Measurements from ENCODE around the gene PDE8A.
"Not testable (repeated sequence)": the region's sequence is repeated elsewhere in the genome, so short reads cannot be mapped to it uniquely, and the experiment has no call there.

PDE8A gene

DNA sequence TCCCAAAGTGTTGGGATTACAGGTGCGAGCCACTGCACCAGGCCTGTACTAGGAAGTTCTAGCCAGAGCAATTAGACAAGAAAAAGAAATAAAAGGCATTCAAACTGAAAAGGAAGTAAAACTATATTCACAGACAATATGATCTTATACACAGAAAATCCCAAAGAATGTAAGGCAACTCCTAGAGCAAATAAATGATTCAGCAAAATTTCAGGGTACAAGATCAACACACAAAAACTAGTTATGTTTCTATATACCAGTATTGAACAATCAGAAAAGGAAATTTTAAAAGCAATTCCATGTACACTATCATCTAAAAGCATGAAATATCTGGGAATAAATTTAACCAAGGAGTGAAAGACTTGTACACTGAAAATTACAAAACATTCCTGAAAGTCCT, 180.6 kb downstream of the PDE8A start:
- H3K4me1 ChIP-seq (ENCODE audit: insufficient read depth, low read length), result no peaks in the 10 kb centered on the region
- peaks cover 2% of the 10 kb centered on the region for H3K9me3 ChIP-seq (ENCODE audit: low read length)
- H3K36me3 ChIP-seq (ENCODE audit: insufficient read depth, low read length), result no peaks in the 10 kb centered on the region
- H2AFZ ChIP-seq (ENCODE audit: low read depth, low read length), result no peak overlapping the region
- H3K27me3 ChIP-seq (ENCODE audit: insufficient read depth, low read length), result no peaks in the 10 kb centered on the region
- no peak overlapping the region for H3K4me3 ChIP-seq (ENCODE audit: low read length)

DNA sequence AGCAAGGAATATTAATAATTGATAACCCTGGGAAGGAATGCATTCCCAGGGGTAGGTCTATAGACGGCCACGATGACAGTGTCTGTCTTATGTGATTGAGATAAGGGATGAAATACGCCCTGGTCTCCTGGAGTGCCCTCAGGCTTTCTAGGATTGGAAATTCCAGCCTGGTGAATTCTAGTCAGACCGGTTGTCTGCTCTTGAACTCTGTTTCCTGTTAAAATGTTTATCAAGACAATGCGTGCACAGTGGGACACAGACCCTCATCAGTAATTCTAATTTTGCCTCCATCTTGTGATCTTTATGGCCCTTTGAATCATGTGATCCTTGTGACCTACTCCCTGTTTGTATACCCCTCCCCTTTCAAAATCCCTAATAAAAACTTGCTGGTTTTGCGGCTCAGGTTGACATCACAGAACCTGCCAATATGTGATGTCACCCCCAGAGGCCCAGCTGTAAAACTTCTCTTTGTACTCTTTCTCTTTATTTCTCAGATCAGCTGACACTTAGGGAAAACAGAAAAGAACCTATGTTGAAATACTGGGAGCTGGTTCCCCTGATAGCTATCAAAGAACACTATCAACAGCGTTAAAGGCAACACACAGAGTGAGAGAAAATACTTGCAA, 183.3 kb downstream of the PDE8A start:
- Histone ChIP-seq H3K4me3 (ENCODE audit: low read length) (no peak overlapping the region), H3K36me3 (ENCODE audit: insufficient read depth, low read length) (no peaks in the 10 kb centered on the region), H3K9me3 (ENCODE audit: low read length) (peaks cover 2% of the 10 kb centered on the region), H2AFZ (ENCODE audit: low read depth, low read length) (no peak overlapping the region), H3K4me1 (ENCODE audit: insufficient read depth, low read length) (no peaks in the 10 kb centered on the region), H3K27me3 (ENCODE audit: insufficient read depth, low read length) (no peaks in the 10 kb centered on the region)

DNA sequence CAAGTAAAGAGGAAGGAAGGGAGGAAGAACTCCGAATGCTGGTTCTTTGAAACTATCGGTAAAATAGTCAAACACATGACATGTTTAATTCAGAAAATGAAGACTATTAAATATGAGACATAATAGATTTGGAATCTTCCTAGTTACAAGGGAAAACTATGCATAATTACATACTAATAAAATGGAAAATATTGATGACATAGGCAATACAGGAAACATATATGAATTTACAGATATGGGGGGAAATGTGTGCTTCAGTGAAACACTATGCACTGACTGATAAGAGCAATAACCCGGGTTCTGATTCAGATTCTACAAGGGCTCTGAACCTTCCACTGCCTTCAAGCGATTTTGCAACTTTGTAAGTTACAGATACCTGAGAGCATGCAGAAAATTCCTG, 185.9 kb downstream of the PDE8A start:
- peaks cover 2% of the 10 kb centered on the region for H3K9me3 ChIP-seq (ENCODE audit: low read length)
- no peaks in the 10 kb centered on the region for H3K4me1 ChIP-seq (ENCODE audit: insufficient read depth, low read length)
- H2AFZ ChIP-seq (ENCODE audit: low read depth, low read length), result no peak overlapping the region
- no peaks in the 10 kb centered on the region for H3K36me3 ChIP-seq (ENCODE audit: insufficient read depth, low read length)
- no peaks in the 10 kb centered on the region for H3K27me3 ChIP-seq (ENCODE audit: insufficient read depth, low read length)
- H3K4me3 ChIP-seq (ENCODE audit: low read length), result no peak overlapping the region

DNA sequence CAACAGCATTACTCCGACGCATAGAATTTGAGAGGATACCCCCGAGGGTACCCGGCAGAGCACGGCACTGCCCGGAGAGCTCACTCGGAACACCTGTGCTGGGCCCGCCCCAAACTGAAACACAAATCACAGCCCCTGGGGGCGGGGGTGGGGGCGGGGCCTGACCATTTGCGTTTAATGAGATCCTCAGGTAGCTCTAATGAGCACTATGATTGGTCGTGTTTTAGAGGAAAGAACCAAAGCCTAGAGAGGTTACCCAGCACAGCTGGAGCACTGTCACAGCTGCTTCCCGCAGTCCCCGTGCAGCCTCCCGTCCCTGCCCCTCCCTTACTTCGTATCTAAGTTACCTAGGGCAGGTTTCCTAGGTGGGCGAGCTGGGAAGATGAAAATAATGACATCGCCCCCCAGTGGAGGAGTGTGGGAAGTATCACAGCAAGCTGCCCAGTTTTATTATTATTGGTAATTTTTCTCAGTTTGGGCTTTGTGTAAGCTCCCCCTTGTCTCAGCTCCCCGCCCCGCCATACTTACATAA, 187.1 kb downstream of the PDE8A start:
- Histone ChIP-seq H3K4me1 (ENCODE audit: insufficient read depth, low read length) (no peaks in the 10 kb centered on the region), H3K4me3 (ENCODE audit: low read length) (no peak overlapping the region), H2AFZ (ENCODE audit: low read depth, low read length) (no peak overlapping the region), H3K27me3 (ENCODE audit: insufficient read depth, low read length) (no peaks in the 10 kb centered on the region), H3K36me3 (ENCODE audit: insufficient read depth, low read length) (no peaks in the 10 kb centered on the region), H3K9me3 (ENCODE audit: low read length) (no peaks in the 10 kb centered on the region)

DNA sequence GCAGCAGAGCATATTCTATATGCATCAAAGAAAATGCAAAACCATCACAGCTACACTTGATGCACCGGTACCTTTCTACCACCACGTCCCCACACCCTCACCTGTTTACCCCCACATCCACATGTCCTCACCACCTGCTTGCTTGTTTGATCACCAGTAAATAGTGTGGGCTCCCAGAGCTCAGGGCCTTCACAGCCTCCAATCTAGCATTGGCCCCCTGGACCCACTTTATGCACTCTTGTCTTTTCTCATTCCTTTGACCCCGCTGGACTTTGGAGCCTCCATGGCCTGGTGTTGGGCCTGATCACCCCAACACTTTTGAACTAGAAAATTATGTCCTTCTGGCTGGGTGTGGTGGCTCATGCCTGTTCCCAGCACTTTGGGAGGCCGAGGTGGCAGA, 190.1 kb downstream of the PDE8A start:
- Histone ChIP-seq H3K4me1 (ENCODE audit: insufficient read depth, low read length) (no peaks in the 10 kb centered on the region), H2AFZ (ENCODE audit: low read depth, low read length) (no peak overlapping the region), H3K4me3 (ENCODE audit: low read length) (no peak overlapping the region), H3K27me3 (ENCODE audit: insufficient read depth, low read length) (no peaks in the 10 kb centered on the region), H3K36me3 (ENCODE audit: insufficient read depth, low read length) (no peaks in the 10 kb centered on the region), H3K9me3 (ENCODE audit: low read length) (no peaks in the 10 kb centered on the region)

DNA sequence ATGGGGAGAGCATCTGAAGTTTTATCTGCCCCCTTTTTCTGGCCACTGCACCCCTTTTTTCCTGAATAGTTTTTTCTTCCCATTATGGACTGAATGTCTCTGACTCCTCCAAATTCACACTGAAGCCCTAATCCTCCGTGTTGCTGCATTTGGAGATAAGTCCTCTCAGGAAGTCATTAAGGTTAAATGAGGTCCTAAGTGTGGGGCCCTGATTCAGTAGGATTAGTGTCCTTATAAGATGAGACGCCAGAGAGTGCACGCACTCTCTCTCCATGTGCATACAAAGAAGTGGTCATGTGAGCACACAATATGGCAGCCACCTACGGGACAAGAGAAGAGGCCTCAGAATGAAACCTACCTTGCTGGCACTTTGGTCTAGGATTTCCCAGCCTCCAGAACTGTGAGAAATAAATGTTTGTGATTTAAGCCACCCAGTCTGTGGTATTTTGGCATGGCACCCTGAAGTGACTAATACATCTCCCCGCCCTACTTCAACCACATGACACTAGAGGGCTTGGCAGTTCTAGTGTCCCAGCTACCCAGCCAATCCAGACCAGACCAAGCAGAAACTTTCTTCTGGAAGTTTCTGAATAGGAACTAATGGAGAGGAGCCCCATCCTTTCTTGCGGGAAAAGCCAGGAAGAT, 191.3 kb downstream of the PDE8A start:
- H2AFZ ChIP-seq (ENCODE audit: low read depth, low read length), result no peak overlapping the region
- H3K9me3 ChIP-seq (ENCODE audit: low read length), result no peaks in the 10 kb centered on the region
- H3K4me3 ChIP-seq (ENCODE audit: low read length), result no peak overlapping the region
- H3K27me3 ChIP-seq (ENCODE audit: insufficient read depth, low read length), result no peaks in the 10 kb centered on the region
- H3K4me1 ChIP-seq (ENCODE audit: insufficient read depth, low read length), result no peaks in the 10 kb centered on the region
- H3K36me3 ChIP-seq (ENCODE audit: insufficient read depth, low read length), result no peaks in the 10 kb centered on the region

DNA sequence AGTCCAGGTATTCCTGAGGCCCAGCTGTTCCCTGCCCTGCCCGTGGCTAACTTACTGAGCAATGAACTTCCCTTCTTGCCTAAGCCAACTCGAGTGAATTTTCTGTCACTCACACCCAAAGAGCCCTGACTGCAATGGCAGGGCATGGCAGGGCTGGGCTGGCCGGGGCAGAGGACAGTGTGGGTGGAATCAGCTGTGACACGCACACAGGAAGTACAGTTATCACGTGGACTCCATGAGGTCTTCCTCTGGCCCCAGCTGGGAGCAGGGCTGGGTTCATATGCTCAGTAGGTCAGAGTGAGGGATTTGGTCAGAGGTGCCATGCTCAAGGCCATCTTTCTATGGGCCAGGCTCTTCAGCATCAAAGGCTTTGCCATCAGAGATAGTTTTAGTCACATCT, 192.0 kb downstream of the PDE8A start:
- H3K4me1 ChIP-seq (ENCODE audit: insufficient read depth, low read length); H2AFZ ChIP-seq (ENCODE audit: low read depth, low read length); H3K4me3 ChIP-seq (ENCODE audit: low read length); H3K36me3 ChIP-seq (ENCODE audit: insufficient read depth, low read length); H3K27me3 ChIP-seq (ENCODE audit: insufficient read depth, low read length); H3K9me3 ChIP-seq (ENCODE audit: low read length): not testable (repeated sequence)

DNA sequence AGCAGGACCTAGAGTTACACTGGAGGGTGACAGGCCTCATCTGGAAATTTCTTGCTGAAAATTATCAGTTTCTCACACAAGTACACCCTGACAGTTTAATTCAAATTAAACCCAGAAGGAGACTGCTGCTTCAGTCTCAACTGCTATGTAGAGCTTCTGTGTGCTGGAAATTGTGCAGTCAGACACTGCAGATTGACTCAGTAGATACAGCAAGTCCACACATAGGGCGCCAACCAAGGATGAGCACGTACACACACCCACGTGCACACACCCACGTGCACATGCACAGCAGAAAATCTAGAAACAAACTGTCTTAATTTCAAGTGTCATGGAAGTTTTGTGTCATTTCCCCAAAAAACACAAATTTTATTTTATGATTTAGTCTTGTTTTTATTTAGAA, 192.9 kb downstream of the PDE8A start:
- no peaks in the 10 kb centered on the region for H3K9me3 ChIP-seq (ENCODE audit: low read length)
- no peaks in the 10 kb centered on the region for H3K4me1 ChIP-seq (ENCODE audit: insufficient read depth, low read length)
- H2AFZ ChIP-seq (ENCODE audit: low read depth, low read length), result no peak overlapping the region
- no peaks in the 10 kb centered on the region for H3K36me3 ChIP-seq (ENCODE audit: insufficient read depth, low read length)
- no peak overlapping the region for H3K4me3 ChIP-seq (ENCODE audit: low read length)
- no peaks in the 10 kb centered on the region for H3K27me3 ChIP-seq (ENCODE audit: insufficient read depth, low read length)

DNA sequence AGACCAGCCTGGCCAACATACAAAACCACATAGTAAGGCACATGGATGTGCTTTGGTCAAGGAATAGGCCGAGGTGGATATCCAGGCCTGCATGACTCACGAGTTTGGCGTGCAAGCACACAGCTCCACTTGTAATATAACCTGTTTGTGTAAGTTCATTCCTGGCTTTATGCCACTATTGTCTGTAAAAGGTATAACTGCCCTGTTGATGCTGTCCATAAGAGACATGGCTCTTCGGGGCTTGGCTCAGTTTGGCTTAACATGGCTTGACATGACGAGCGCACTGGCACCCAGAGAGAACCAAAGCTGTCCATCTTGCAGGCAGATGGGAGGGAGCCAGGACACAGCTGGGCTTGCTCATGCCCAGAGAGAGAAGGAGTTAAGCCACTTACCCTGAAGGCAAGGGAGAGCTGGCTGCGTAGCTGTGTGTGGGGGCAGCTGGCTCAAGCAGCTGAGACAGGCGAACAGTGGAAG, 195.4 kb downstream of the PDE8A start:
- not testable (repeated sequence) for H3K4me1 ChIP-seq (ENCODE audit: insufficient read depth, low read length); H2AFZ ChIP-seq (ENCODE audit: low read depth, low read length); H3K27me3 ChIP-seq (ENCODE audit: insufficient read depth, low read length); H3K9me3 ChIP-seq (ENCODE audit: low read length); H3K36me3 ChIP-seq (ENCODE audit: insufficient read depth, low read length); H3K4me3 ChIP-seq (ENCODE audit: low read length)

DNA sequence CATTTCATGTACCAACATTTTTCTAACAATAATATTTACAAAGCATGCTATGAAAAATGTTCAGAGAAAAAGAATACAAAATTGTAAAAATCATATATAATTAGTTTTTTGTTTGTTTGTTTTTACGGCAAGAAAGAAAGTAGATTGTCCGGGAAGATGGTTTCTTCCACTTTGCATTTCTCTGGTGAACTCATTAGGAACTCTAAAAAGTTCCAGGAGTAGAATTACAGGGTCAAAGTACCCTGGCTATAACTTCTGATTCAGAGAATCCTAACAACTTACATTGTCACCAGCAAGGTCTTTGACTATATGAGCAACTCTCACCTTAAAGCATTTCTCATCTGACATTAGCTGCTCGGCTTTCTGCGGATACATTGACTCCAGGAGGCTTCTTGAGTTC, 196.7 kb downstream of the PDE8A start:
- no peaks in the 10 kb centered on the region for H3K9me3 ChIP-seq (ENCODE audit: low read length)
- no peak overlapping the region for H2AFZ ChIP-seq (ENCODE audit: low read depth, low read length)
- H3K27me3 ChIP-seq (ENCODE audit: insufficient read depth, low read length), result no peaks in the 10 kb centered on the region
- H3K4me3 ChIP-seq (ENCODE audit: low read length), result no peak overlapping the region
- H3K4me1 ChIP-seq (ENCODE audit: insufficient read depth, low read length), result no peaks in the 10 kb centered on the region
- H3K36me3 ChIP-seq (ENCODE audit: insufficient read depth, low read length), result no peaks in the 10 kb centered on the region

DNA sequence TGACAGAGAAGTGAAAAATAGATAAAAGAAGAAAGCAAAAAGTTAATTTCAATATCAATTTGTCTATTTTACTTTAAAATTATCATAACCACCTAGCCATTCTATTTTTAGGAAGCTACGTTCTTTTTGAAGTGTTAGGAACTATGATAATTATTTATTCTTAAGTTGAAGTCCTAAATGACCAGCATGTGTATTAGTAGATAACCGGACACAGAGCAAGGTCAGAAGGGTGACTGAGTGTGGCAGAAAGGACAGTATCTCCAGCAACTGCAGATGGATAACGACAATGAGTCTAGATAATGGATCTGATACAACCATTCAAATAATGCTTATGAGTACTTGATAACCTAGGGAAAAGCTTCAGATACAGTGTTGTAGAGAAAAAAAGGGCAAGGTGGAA, 198.0 kb downstream of the PDE8A start:
- no peaks in the 10 kb centered on the region for H3K27me3 ChIP-seq (ENCODE audit: insufficient read depth, low read length)

DNA sequence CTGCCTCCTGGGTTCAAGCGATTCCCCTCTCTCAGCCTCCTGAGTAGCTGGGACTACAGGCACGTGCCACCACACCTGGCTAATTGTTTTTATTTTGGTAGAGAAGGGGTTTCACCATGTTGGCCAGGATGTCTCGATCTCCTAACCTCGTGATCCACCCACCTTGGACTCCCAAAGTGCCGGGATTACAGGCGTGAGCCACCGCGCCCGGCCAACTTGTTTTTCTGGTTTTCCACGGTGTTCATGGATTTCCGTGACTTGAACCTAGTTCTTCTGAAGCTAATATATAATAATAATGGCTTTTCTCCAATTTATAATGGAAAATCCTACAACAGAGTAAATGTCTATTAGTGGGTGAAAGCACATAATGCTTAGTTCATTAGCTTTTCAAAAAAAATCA, 203.7 kb downstream of the PDE8A start:
- H3K36me3 ChIP-seq (ENCODE audit: insufficient read depth, low read length); H3K9me3 ChIP-seq (ENCODE audit: low read length); H2AFZ ChIP-seq (ENCODE audit: low read depth, low read length); H3K27me3 ChIP-seq (ENCODE audit: insufficient read depth, low read length); H3K4me1 ChIP-seq (ENCODE audit: insufficient read depth, low read length); H3K4me3 ChIP-seq (ENCODE audit: low read length): not testable (repeated sequence)

More for the DNA sequence above, 198.0 kb downstream of the PDE8A start:
- Histone ChIP-seq H3K9me3 (ENCODE audit: low read length) (no peaks in the 10 kb centered on the region), H3K4me1 (ENCODE audit: insufficient read depth, low read length) (no peaks in the 10 kb centered on the region), H3K36me3 (ENCODE audit: insufficient read depth, low read length) (no peaks in the 10 kb centered on the region), H2AFZ (ENCODE audit: low read depth, low read length) (no peak overlapping the region), H3K4me3 (ENCODE audit: low read length) (no peak overlapping the region)

DNA sequence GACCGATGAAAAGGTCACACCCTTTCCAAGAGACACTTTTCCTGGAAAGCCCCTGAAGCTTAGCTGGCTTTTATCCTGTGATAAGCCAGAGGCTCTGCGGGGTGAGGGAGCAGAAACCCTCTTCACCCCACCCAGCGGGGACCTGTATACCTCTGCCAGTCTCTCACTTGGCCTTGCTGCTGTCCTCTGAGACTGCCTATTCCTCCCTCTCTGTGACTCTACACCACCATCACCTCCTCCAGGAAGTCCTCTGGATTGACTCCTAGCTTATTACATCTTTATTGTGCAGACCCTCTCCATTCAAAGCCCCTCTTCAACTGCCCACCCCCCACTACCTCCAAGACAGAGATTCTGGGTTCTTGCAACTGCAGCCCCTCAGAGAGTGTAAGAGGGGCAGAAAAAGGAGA, 206.5 kb downstream of the PDE8A start:
- not testable (repeated sequence) for H2AFZ ChIP-seq (ENCODE audit: low read depth, low read length); H3K36me3 ChIP-seq (ENCODE audit: insufficient read depth, low read length); H3K4me1 ChIP-seq (ENCODE audit: insufficient read depth, low read length); H3K27me3 ChIP-seq (ENCODE audit: insufficient read depth, low read length); H3K9me3 ChIP-seq (ENCODE audit: low read length); H3K4me3 ChIP-seq (ENCODE audit: low read length)
